OCI-M2 (cell line): Measurements from ENCODE around the gene IGF2BP2.
"Not testable (repeated sequence)": the region's sequence is repeated elsewhere in the genome, so short reads cannot be mapped to it uniquely, and the experiment has no call there.

Experiments
- DNase-seq: peaks from one replicate; lab custom pipeline; 2025; ENCODE audit not compliant: unreplicated experiment; lab: John Stamatoyannopoulos, UW

The IGF2BP2 gene

DNA sequence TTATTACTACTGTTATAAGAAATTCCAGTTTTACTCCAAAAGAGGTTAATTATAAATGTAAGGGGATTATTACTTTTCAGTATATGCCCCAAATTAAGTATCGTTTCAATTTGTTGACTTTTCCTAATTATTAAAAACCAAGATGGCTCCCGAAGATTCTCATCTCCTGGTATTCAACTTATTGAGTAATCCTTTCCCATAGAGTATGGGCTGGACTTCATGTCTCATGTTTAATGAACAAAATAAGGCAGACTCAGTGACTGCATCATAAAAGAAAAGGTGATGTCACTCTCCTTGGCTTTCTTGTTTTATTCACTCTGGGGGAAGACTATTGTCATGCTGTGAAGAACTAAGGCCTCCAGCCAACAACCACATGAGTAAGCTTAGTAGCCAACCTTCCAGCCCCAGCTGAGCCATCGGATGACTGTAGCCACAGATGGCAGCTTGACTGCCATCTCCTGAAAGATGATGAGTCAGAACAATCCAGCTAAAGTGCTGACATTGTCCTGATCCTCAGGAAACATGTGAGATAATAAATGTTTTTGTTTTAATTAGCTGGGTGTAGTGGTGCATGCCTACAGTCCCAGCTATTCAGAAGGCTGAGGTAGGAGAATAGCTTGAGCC, 17.3 kb downstream of the IGF2BP2 start:
- DNase-seq, result no peak

DNA sequence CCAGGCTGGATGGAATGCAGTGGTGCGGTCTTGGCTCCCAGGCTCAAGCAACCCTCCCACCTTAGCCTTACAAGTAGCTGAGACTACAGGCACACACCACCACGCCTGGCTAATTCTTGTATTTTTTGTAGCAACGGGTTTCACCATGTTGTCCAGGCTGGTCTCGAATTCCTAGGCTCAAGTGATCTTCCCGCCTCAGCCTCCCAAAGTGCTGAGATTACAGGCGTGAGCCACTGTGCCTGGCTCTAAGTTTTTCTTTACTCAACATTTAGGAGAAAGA, 26.1 kb downstream of the IGF2BP2 start:
- DNase-seq, result not testable (repeated sequence)

DNA sequence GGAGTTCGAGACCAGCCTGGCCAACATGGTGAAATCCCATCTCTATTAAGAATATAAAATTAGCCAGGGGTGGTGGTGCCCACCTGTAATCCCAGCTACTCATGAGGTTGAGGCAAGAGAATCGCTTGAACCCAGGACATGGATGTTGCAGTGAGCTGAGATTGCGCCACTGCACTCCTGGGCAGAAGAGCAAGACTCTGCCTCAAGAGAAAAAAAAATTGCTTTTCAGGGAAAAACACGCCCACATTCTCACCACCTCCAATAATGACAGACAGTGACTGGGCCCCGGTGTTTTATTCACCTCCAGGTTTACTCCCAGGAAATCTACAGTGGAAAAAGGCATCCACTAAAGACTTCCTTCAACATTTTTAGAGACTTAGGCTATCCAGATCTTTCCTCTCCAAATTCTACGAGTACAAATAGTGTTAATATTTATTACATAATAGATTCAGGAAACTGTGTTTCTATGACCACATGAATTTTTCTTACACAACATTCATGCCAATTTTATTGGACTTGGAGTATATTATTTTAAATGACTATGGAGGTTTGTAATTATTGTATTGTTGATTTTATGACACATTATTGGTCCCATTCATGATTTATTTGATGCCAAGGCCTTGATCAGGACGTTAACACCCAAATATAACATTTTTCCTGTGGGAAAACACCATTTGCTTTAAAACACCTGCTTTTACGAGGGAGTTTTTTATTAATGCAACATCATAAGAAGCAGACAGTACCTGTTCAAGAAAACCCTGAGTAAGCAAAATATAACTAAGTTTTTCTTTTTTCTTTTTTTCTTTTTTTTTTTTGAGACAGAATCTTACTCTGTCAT, 26.6 kb downstream of the IGF2BP2 start:
- DNase-seq, result no peak

DNA sequence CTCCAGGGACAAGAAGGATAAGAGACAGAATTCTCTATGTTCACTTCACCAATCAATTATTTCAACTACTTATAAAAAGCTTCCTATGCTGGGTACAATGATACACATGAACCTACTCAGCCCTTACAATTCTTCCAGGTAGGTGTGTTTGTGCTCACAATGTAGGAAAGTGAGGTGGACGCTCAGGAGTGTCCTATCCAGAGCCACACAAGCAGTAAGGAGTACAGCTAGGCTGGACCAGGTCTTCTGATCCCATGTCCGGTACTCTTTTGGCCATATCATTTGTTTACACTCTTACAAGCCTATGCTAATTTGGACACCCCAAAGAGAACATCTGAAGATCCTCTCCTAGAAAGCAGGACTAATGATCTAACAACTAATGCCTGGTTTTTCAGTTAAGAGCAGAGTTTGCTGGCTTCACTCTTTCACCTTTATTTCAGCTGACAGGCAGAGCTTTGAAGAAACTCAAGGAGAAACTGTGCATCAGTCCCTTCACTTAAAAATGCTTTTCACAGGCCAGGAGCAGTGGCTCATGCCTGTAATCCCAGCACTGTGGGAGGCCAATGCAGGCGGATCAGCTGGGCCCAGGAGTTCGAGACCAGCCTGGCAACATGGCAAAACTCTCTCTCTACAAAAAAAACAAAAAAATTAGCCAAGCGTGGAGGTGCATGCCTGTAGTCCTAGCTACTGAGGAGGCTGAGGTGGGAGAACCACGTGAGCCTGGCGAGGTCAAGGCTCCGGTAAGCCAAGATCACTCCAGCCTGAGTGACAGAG, 27.5 kb downstream of the IGF2BP2 start:
- DNase-seq, result no peak

DNA sequence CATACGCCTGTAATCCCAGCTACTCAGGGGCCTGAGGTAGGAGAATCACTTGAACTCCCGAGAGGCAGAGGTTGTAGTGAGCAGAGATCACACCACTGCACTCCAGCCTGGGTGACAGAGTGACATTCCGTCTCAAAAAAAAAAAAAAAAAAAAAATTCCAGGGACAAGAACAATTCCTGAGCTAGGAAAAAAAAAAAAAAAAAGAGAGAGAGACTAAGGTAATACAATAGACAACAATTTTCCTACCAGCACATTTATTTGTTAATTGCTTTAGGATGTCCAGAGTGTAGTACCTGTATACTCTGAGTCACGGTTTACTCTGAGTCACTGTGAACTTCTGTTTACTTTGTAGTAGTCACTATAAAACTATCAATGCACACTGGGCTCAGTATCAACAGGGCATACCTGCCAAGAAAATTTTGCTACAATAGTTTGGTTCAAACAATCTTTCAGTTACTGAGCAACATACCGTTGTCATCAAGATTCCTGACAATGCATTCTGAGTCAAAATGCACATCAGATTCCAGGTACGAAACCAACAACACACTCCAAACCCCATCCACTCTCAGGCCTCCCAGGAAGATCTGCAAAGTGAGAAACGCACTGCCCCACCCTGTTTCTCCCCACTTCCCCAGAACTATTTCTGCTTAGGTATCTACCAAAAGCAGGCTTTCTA, 28.3 kb downstream of the IGF2BP2 start:
- no peak for DNase-seq

DNA sequence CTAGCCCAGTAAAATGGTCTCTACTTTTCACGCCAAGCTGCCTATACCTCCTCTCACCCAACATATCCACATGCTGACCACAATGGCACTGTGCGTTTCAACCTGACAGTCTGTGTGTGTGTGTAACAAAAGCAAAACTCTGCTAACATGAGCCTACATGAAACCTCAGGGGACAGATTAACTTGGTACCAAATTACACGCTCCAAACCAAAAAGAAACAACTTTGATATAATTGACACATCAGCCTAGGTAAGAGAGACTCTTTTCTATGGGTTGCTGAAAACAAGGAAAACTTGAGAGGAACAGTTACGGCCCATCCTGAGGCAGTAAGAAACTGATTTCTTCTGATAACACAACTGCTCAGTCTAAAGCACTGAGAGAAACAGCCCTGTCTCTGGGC, 31.5 kb downstream of the IGF2BP2 start:
- no peak for DNase-seq

DNA sequence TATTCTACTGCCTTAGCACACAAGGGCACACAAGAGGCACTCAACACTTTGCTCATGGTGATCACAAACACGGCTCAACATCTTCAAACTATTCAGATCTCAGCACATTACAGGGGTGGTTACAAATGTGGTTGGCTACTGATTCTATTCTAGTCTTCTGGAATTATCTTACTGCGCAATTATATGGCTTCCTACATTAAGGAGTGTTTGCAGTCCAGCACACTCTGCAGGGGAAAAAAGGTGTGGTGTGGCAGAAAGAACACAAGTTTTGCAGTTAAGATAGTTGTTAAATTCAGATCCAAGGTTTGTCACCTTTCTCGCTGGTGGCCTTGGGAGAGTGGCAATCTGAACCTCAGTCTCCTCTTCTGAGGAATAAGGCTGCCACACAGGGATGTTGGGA, 31.9 kb downstream of the IGF2BP2 start:
- DNase-seq, result no peak

DNA sequence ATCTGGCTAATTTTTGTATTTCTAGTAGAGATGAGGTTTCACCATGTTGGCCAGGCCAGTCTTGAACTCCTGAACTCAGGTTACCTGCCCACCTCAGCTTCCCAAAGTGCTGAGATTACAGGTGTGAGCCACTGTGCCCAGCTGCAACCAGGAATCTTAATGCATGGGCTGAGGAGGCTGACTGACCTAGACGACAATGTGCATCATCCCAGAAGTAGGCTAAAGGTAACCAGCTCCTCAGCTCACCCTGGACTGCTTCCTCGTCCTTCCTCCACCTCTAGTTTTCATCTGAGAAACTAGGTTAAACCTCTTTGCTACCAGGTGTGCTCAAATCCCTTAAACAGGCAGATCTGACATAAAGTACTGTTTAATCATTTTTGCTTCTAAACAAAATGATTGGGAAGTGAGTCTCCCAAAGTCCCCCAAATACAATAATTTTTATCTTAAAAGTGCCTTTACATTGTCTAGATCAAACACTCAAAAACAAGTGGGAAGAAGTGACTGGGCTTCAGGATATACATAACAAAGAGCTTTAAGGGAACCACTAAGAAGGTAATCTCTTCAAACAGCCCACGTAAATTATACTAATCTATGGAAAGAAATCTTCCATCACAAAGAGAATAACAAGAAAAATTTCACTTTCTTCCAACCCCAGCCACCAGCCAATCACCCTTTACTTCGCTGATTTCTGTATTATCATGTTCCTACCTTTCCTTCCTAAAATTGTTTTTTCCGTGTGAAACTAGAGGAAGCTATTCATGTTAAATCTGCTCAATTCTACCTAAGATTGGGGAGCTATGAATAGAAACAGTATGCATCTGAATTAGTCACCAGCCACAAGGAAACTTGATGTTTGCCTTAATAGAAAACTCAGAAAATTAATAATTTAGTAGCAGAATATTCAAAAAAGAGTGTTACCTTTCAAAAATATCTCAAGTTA, 34.7 kb downstream of the IGF2BP2 start:
- no peak for DNase-seq

DNA sequence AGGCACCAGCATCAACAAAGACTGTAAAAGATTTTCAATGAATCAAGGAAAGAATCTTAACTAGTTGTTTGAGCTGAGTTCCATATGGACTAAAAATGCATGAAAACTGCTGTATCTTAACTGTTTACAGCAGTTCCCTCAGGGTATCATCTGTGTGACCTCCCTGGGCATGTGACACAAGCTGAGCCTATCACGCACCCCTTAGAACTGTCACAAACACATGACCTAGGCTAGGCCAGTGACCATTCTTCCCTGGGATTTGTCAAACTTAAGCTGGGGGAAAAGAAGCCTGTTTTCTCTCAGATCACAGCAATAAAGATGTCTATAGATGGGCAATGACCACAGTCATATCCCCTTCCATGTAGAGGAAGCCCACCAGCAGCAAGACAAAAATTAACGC, 35.7 kb downstream of the IGF2BP2 start:
- no peak for DNase-seq

DNA sequence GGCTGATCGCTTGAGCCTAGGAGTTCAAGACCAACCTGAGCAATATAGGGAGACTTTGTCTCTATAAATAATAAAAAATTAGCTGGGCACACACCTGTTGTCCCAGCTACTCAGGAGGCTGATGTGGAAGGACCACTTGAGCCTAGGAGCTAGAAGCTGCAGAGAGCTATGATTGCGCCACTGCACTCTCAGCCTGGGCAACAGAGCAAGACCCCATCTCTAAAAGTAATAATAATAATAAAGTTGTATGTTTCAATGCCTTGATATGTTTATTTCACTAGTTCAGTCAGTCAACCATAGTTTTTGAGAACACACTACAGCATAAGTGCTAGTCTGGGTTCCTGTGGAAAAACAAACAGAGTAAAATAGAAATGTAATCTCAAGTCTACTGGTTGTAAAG, 36.5 kb downstream of the IGF2BP2 start:
- DNase-seq, result no peak

DNA sequence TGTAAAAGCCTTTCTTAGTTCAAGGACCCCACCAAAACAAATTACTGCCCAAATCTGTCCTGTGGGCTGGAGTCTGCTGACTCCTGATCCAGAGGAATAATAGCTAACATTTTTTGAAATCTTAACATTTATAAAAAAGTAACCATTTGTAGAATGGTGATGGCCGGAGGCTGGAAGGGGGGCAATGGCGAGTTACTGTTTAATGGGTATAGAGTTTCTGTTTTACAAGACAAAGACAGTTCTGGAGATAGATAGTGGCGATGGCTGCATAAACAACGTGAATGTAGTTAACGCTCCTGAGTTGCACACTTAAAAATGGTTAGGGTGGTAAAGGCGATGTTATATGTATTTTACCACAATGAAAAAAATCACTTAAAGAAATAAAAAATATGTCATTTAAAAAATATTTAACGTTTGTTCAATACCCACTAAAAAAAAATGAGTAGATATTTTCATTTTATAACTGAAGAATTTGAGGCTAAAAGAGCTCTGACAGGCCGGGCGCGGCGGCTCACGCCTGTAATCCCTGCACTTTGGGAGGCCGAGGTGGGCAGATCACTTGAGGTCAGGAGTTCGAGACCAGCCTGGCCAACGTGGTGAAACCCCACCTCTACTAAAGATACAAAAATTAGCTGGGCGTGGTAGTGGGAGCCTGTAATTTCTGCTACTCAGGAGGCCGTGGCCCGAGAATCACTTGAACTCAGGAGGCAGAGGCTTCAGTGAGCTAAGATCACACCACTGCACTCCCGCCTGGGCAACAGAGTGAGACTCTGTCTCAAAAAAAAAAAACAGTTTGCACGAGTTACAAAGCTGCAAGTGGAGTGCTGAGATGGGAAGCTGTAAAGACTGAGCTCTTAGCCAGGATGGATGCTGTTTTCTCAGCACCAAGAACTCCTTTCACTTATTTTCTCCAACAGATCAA, 37.6 kb downstream of the IGF2BP2 start:
- DNase-seq, result no peak

DNA sequence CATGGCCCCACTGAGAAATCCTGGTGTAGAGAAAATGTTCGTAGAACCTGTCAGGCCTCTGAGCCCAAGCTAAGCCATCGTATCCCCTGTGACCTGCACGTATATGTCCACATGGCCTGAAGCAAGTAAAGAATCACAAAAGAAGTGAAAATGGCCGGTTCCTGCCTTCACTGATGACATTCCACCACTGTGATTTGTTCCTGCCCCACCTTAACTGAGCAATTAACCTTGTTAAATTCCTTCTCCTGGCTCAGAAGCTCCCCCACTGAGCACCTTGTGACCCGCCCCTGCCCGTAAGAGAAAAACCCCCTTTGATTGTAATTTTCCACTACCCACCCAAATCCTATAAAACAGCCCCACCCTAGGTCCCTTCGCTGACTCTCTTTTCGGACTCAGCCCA, 38.6 kb downstream of the IGF2BP2 start:
- DNase-seq, result not testable (repeated sequence)

DNA sequence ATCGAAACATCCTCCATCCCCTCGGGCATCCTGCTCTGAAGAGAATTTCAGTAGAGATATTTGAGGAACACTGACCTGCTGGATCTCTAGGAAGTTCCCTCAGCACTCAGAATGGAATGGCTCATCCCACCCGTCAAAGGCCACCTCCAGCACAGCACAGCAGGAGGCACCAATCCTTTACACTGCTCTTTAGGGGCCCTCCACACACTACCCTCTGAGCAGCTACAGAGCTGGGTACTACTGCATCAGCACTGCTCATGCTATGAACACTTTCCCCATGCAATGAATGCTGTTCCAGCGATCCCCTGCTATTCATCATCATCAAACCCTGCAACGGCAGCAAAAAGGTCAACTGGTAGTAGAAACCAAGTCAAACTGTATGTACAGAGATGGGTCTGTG, 40.5 kb downstream of the IGF2BP2 start:
- no peak for DNase-seq

DNA sequence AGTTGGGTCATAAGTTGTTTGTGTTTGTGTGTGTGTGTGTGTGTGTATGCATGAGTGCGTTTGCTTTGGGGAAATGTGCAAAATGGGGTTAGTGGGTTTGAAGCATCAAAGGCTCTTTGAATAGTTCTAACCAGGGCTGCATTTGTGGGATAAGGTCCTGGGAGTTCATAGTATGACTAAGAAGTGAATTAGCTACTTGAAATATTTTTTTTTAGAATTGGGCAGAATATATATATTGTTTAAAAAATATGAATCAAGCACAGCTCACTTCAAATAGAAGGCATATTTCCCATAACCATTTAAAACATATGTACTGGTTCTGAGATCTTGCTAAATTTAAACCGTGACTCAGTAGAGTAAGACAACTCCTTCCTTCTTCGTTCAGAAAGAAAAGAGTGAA, 43.1 kb downstream of the IGF2BP2 start:
- no peak for DNase-seq

DNA sequence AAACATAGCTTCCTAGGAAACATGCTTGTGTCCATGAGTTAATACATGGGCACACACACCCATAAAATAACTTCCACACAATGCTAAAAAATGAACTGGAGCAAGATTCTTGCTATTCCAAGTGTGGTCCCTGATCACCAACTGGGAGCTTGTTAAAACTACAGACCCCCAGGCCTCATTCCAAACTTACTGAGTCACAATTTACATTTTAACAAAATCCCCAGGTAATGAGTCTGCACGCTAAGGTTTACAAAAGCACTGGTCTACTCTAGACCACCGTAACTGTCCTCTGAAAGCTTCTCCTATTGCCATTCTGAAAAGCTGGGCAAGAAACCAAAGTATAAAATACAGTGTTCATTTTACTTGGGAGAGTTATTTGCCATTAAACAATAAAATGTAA, 45.4 kb downstream of the IGF2BP2 start:
- DNase-seq, result no peak

DNA sequence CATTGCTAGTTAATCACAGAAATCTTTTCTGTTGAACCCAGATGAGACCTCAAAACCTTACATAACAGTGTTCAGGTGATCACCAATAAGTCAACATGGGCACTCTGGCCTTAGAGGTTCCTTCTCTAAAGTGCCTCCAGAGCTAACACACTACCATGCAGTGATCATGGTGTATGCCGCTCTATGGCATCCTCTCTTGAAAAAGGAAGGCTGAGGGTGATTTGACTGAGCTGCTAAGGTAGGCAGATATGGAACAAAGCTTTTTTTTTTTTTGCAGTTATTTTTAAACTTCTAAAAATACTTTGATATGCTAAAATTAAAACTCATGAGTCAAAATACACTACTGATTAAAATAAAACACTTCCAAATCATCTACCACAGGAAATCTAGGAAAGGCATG, 46.0 kb downstream of the IGF2BP2 start:
- no peak for DNase-seq

DNA sequence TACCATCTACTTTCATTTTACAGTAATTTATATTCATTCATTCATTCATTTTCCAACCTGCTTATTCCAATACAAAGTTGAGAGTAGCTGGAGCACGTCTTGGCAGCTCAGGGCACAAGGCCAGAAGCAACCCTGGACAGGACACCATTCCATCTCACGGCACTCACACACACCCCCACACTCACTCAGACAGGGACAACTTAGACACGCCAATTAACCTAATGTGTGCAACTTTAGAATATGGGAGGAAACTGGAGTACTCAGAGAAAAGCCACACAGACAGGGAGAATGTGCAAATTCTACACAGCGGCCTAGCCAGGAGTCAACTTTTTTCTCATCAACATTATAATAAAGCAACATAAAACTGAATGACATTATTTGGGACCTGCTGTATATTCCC, 46.7 kb downstream of the IGF2BP2 start:
- no peak for DNase-seq

DNA sequence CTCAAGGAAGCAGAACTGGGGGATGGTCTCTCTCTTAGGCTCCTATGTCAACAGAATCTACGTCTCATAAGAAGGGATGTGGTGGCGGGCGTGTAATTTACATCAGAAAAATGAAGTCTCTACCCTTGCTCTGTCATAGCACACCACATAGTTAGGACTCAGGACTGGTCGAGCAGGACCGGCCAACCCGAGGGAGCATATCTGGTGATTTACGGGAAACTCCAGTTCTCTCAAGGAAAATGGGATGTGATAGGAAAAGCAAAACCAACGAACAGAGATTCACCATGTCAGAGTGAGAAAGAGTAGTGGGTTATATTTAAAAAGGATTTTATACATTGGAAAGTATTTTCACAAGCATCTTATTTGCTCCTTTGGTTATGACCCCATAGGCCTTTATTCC, 54.7 kb downstream of the IGF2BP2 start:
- no peak for DNase-seq

DNA sequence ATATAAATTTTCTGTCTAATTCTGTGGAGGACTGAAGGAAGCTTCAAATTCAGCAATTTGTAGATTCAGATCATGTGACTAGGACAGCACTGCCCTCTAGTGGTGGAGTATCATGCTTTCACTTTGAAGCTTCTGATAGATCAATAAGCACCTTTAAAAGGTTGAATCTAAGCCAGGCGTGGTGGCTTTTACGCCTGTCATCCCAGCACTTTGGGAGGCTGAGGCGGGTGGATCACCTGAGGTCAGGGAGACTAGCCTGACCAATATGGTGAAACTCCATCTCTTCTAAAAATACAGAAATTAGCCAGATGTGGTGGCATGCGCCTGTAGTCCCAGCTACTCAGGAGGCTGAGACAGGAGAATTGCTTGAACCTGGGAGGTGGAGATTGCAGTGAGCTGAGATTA, 56.3 kb downstream of the IGF2BP2 start:
- peak; percentile 4 for DNase-seq
